HEK293 (cell line): ENCODE measurements around the gene AGAP1.

Experiments
- CTCF ChIA-PET: fragments of 350-600 bp; formaldehyde crosslinking; extraction: SDS; loops from one replicate; lab custom pipeline; 2021; ENCODE audit warnings: antibody characterized with exemption; lab: Yijun Ruan, JAX
- POLR2A ChIA-PET: fragments of 300-600 bp; formaldehyde crosslinking; extraction: SDS; loops from one replicate; lab custom pipeline; 2020; ENCODE audit warnings: antibody characterized with exemption, inconsistent platforms; lab: Yijun Ruan, JAX
- H3K27ac ChIP-seq: fragments of 200-500 bp; sonication (Bioruptor generic); 2 replicates; pipeline ENCODE4 v1.5.1; 2014; ENCODE audit warnings: low read depth, low read length, control low read depth, inconsistent platforms; ENCODE audit errors: extremely low read depth
- H3K36me3 ChIP-seq, 2 experiments: fragments of 200-500 bp in 1 of 2; sonication (Bioruptor generic) in 1 of 2; 1 replicate in 1 of 2; 2 replicates in 1 of 2; pipeline ENCODE4 v1.5.1; 2014 to 2017; ENCODE audit warnings: inconsistent platforms in 2 of 2, low read length in 2 of 2; ENCODE audit not compliant: control insufficient read depth in 2 of 2, insufficient read depth in 1 of 2
- H3K4me1 ChIP-seq: fragments of 200-500 bp; sonication (Bioruptor generic); 2 replicates; pipeline ENCODE4 v1.5.1; 2014; ENCODE audit warnings: mild to moderate bottlenecking, low read length, inconsistent platforms; ENCODE audit not compliant: control insufficient read depth, insufficient read depth
- H3K4me3 ChIP-seq: 2 replicates; pipeline ENCODE4 v1.5.1; 2011; ENCODE audit warnings: low read depth, mild to moderate bottlenecking, control low read depth, low read length, moderate library complexity
- H3K9me3 ChIP-seq: fragments of 200-500 bp; sonication (Bioruptor generic); 2 replicates; pipeline ENCODE4 v1.5.1; 2014; ENCODE audit warnings: low read depth, low read length, inconsistent platforms; ENCODE audit not compliant: control insufficient read depth, insufficient read depth
- KLF9 ChIP-seq: fragments of 450-650 bp; formaldehyde crosslinking; IDR thresholded peaks from 2 replicates; pipeline ENCODE4 v1.5.1; 2016; ENCODE audit warnings: missing biosample characterization, missing genetic modification characterization, low read depth
- RBAK ChIP-seq: fragments of 450-650 bp; formaldehyde crosslinking; IDR thresholded peaks from 2 replicates; pipeline ENCODE4 v1.5.1; 2016; ENCODE audit warnings: missing biosample characterization, missing genetic modification characterization
- REPIN1 ChIP-seq: fragments of 450-650 bp; formaldehyde crosslinking; IDR thresholded peaks from 2 replicates; pipeline ENCODE4 v1.5.1; 2017; ENCODE audit warnings: missing biosample characterization, missing genetic modification characterization, low read depth
- ZBTB20 ChIP-seq: fragments of 450-650 bp; formaldehyde crosslinking; IDR thresholded peaks from 2 replicates; pipeline ENCODE4 v1.5.1; 2016; ENCODE audit warnings: missing biosample characterization, missing genetic modification characterization
- ZNF132 ChIP-seq: fragments of 450-650 bp; formaldehyde crosslinking; IDR thresholded peaks from 2 replicates; pipeline ENCODE4 v1.5.1; 2017; ENCODE audit warnings: missing biosample characterization, missing genetic modification characterization, borderline replicate concordance
- ZNF19 ChIP-seq: fragments of 450-650 bp; formaldehyde crosslinking; IDR thresholded peaks from 2 replicates; pipeline ENCODE4; 2016; ENCODE audit warnings: missing biosample characterization, missing genetic modification characterization, low read depth
- ZNF2 ChIP-seq: fragments of 450-650 bp; formaldehyde crosslinking; IDR thresholded peaks from 2 replicates; pipeline ENCODE4 v1.5.1; 2016; ENCODE audit warnings: missing biosample characterization, missing genetic modification characterization
- ZNF221 ChIP-seq: fragments of 450-650 bp; formaldehyde crosslinking; IDR thresholded peaks from 2 replicates; pipeline ENCODE4 v1.5.1; 2017; ENCODE audit warnings: missing biosample characterization, missing genetic modification characterization, borderline replicate concordance
- ZNF24 ChIP-seq: fragments of 450-650 bp; formaldehyde crosslinking; IDR thresholded peaks from 2 replicates; pipeline ENCODE4 v1.5.1; 2016; ENCODE audit warnings: missing biosample characterization, missing genetic modification characterization
- ZNF266 ChIP-seq: fragments of 450-650 bp; formaldehyde crosslinking; IDR thresholded peaks from 2 replicates; pipeline ENCODE4 v1.5.1; 2016; ENCODE audit warnings: missing biosample characterization, missing genetic modification characterization, low read depth
- ZNF280C ChIP-seq: fragments of 450-650 bp; formaldehyde crosslinking; IDR thresholded peaks from 2 replicates; pipeline ENCODE4 v1.5.1; 2016; ENCODE audit warnings: missing biosample characterization, missing genetic modification characterization
- ZNF302 ChIP-seq: fragments of 450-650 bp; formaldehyde crosslinking; IDR thresholded peaks from 2 replicates; pipeline ENCODE4 v1.5.1; 2016; ENCODE audit warnings: missing biosample characterization, missing genetic modification characterization, low read depth
- ZNF350 ChIP-seq: fragments of 450-650 bp; formaldehyde crosslinking; IDR thresholded peaks from 2 replicates; pipeline ENCODE4 v1.5.0; 2017; ENCODE audit warnings: missing biosample characterization, mild to moderate bottlenecking, missing genetic modification characterization
- ZNF366 ChIP-seq: fragments of 450-650 bp; formaldehyde crosslinking; conservative IDR thresholded peaks from 2 replicates; pipeline ENCODE4 v1.5.1; 2016; ENCODE audit warnings: missing biosample characterization, missing genetic modification characterization
- ZNF426 ChIP-seq: fragments of 450-650 bp; formaldehyde crosslinking; IDR thresholded peaks from 2 replicates; pipeline ENCODE4 v1.5.1; 2017; ENCODE audit warnings: missing biosample characterization, missing genetic modification characterization, mild to moderate bottlenecking, inconsistent platforms, moderate library complexity
- ZNF488 ChIP-seq: fragments of 450-650 bp; formaldehyde crosslinking; IDR thresholded peaks from 2 replicates; pipeline ENCODE4 v1.5.1; 2016; ENCODE audit warnings: missing biosample characterization, missing genetic modification characterization
- ZNF513 ChIP-seq: fragments of 450-650 bp; IDR thresholded peaks from 2 replicates; pipeline ENCODE4 v1.5.1; 2018; ENCODE audit warnings: missing biosample characterization, missing genetic modification characterization
- ZNF558 ChIP-seq: fragments of 450-650 bp; formaldehyde crosslinking; IDR thresholded peaks from 2 replicates; pipeline ENCODE4 v1.5.1; 2016; ENCODE audit warnings: missing biosample characterization, missing genetic modification characterization
- ZNF585B ChIP-seq: fragments of 450-650 bp; formaldehyde crosslinking; IDR thresholded peaks from 2 replicates; pipeline ENCODE4 v1.5.1; 2016; ENCODE audit warnings: missing biosample characterization, missing genetic modification characterization
- ZNF600 ChIP-seq: fragments of 450-650 bp; formaldehyde crosslinking; IDR thresholded peaks from 2 replicates; pipeline ENCODE4 v1.5.1; 2016; ENCODE audit warnings: missing biosample characterization, missing genetic modification characterization
- ZNF658 ChIP-seq: fragments of 450-650 bp; formaldehyde crosslinking; IDR thresholded peaks from 2 replicates; pipeline ENCODE4; 2016; ENCODE audit warnings: missing biosample characterization, missing genetic modification characterization
- ZNF670 ChIP-seq: fragments of 450-650 bp; formaldehyde crosslinking; IDR thresholded peaks from 2 replicates; pipeline ENCODE4 v1.5.1; 2016; ENCODE audit warnings: missing biosample characterization, missing genetic modification characterization, low read depth
- ZNF692 ChIP-seq: fragments of 450-650 bp; formaldehyde crosslinking; IDR thresholded peaks from 2 replicates; pipeline ENCODE4 v1.5.1; 2016; ENCODE audit warnings: missing biosample characterization, missing genetic modification characterization
- ZNF701 ChIP-seq: fragments of 450-650 bp; formaldehyde crosslinking; IDR thresholded peaks from 2 replicates; pipeline ENCODE4 v1.5.1; 2016; ENCODE audit warnings: missing biosample characterization, missing genetic modification characterization
- ZNF777 ChIP-seq: fragments of 450-650 bp; formaldehyde crosslinking; IDR thresholded peaks from 2 replicates; pipeline ENCODE4 v1.5.1; 2017; ENCODE audit warnings: missing biosample characterization, missing genetic modification characterization, borderline replicate concordance

AGAP1 gene

GRCh38 chr2:235685024-235685721, 191.3 kb downstream of the AGAP1 start (continued):
- no peak for TF ChIP-seq ZNF513 (tag by site-specific recombination)
- no peak for TF ChIP-seq ZNF132 (tag by site-specific recombination)
- TF ChIP-seq REPIN1 (tag by site-specific recombination): no peak
- TF ChIP-seq ZNF2 (tag by site-specific recombination): no peak
- no peak for TF ChIP-seq ZNF701 (tag by site-specific recombination)
- no peak for TF ChIP-seq ZNF24 (tag by site-specific recombination)
- no peak for TF ChIP-seq ZBTB20 (tag by site-specific recombination)

GRCh38 chr2:235688511-235689426, 194.9 kb downstream of the AGAP1 start:
- H3K9me3 ChIP-seq: no peaks in the 10 kb centered on the region
- no peak overlapping the region for H3K27ac ChIP-seq
- POLR2A ChIA-PET: no interaction called here
- TF ChIP-seq ZNF585B (tag by site-specific recombination): no peak
- no peak for TF ChIP-seq ZNF777 (tag by site-specific recombination)
- TF ChIP-seq ZNF350 (tag by site-specific recombination): no peak
- TF ChIP-seq ZNF221 (tag by site-specific recombination): no peak
- TF ChIP-seq RBAK (tag by site-specific recombination): no peak
- no peak for TF ChIP-seq ZNF2 (tag by site-specific recombination)
- no peak for TF ChIP-seq ZNF426 (tag by site-specific recombination)
- no peak for TF ChIP-seq ZNF302 (tag by site-specific recombination)
- TF ChIP-seq ZNF600: no peak
- TF ChIP-seq ZNF19 (tag by site-specific recombination): no peak
- no peak for TF ChIP-seq ZNF280C (tag by site-specific recombination)
- CTCF ChIA-PET: interaction anchor here (0.7 kb wide), 1 partner anchor 371 kb away, joined by 3 read pairs; no protein-coding TSS in a partner anchor
- H3K4me1 ChIP-seq: no peaks in the 10 kb centered on the region
- no peak overlapping the region for H3K4me3 ChIP-seq
- no peaks in the 10 kb centered on the region for H3K36me3 ChIP-seq

- no peaks in the 10 kb centered on the region for H3K36me3 ChIP-seq
- no peak overlapping the region for H3K27ac ChIP-seq
- H3K4me1 ChIP-seq: no peaks in the 10 kb centered on the region
- POLR2A ChIA-PET: no interaction called here
- no peaks in the 10 kb centered on the region for H3K9me3 ChIP-seq
- no peak overlapping the region for H3K4me3 ChIP-seq
- CTCF ChIA-PET: interaction anchor here (0.7 kb wide), 1 partner anchor 371 kb away, joined by 3 read pairs; no protein-coding TSS in a partner anchor
- TF ChIP-seq ZNF488 (tag by site-specific recombination): no peak
- TF ChIP-seq ZNF266: no peak
- no peak for TF ChIP-seq ZNF670
- no peak for TF ChIP-seq ZNF658
- TF ChIP-seq ZNF558 (tag by site-specific recombination): no peak
- no peak for TF ChIP-seq ZNF366 (tag by site-specific recombination)
- TF ChIP-seq ZNF24 (tag by site-specific recombination): no peak
- no peak for TF ChIP-seq ZNF692 (tag by site-specific recombination)
- TF ChIP-seq KLF9 (tag by site-specific recombination): no peak
These were observed 195.6 kb downstream of the AGAP1 start for GRCh38 chr2:235689427-235689853.
